HCT116 (cell line): ENCODE data around the gene GHRHR. TPM values are rescaled to one million over a fixed set of nuclear protein-coding genes. Genes with fewer than 3 reads are reported as not detected.

Experiments
- ATAC-seq: fragments of 200-7000 bp; cut with Tn5 transposase; 2 replicates; pipeline ENCODE4 v1.9.1; 2020; ENCODE audit warnings: mild to moderate bottlenecking, moderate library complexity
- BruUV-seq: library from RNA; stranded (reverse); fragments of 400-500 nt; replicated peaks from 2 replicates; lab custom pipeline; 2021; lab: Mats Ljungman, UMichigan
- CTCF ChIA-PET: fragments of 300-600 bp; sonication (Branson Sonifier 250); formaldehyde crosslinking; loops from one replicate; lab custom pipeline; 2021; ENCODE audit warnings: antibody characterized with exemption; lab: Charles Lee
- POLR2A ChIA-PET: fragments of 300-600, 350-600 bp; sonication (Branson Sonifier 250); formaldehyde crosslinking; loops from one replicate; lab custom pipeline; 2021; ENCODE audit warnings: antibody characterized with exemption; lab: Charles Lee
- RAD21 ChIA-PET, 2 experiments: fragments of 300-600 bp; sonication (Branson Sonifier 250); formaldehyde crosslinking; loops; one replicate each; lab custom pipeline; 2023; ENCODE audit warnings: low total read pairs in 2 of 2; ENCODE audit not compliant: uncharacterized antibody in 2 of 2, unreplicated experiment in 2 of 2, low non-redundant PET in 1 of 2; lab: Charles Lee
- DNase-seq: peaks from one replicate; pipeline ENCODE4 v3.0.0-alpha.2; 2010; ENCODE audit warnings: low read depth, low spot score
- H2AFZ ChIP-seq: fragments of 200-600 bp; shearing (Covaris generic), sonication (generic); 2 replicates; pipeline ENCODE4 v1.6.1; 2017; ENCODE audit warnings: low read depth, mixed run types, mixed read lengths, antibody characterized with exemption, low read length; ENCODE audit not compliant: poor library complexity, severe bottlenecking
- H3K27ac ChIP-seq: 2 replicates; pipeline ENCODE4 v1.5.1; 2012; ENCODE audit warnings: low read depth, low read length
- H3K27me3 ChIP-seq: fragments of 200-600 bp; sonication (generic); 2 replicates; pipeline ENCODE4 v1.6.1; 2016; ENCODE audit warnings: mixed run types, low read length, mixed read lengths; ENCODE audit not compliant: insufficient read depth
- H3K36me3 ChIP-seq, 2 experiments: fragments of 200-500 bp in 1 of 2; fragments of 200-600 bp in 1 of 2; sonication (Bioruptor generic) in 1 of 2; sonication (generic) in 1 of 2; 2 replicates each; pipeline versions ENCODE4 v1.5.1 to v1.6.1; 2014 to 2016; ENCODE audit warnings: low read length in 2 of 2, inconsistent platforms in 1 of 2, mixed read lengths in 1 of 2, mixed run types in 1 of 2; ENCODE audit not compliant: insufficient read depth in 2 of 2, control insufficient read depth in 1 of 2
- H3K4me1 ChIP-seq, 2 experiments: fragments of 200-600 bp in 1 of 2; sonication (generic) in 1 of 2; 2 replicates each; pipeline versions ENCODE4 v1.5.1 to v1.6.1; 2012 to 2017; ENCODE audit warnings: low read length in 2 of 2, inconsistent platforms in 1 of 2, mild to moderate bottlenecking in 1 of 2, mixed read lengths in 1 of 2, mixed run types in 1 of 2, moderate library complexity in 1 of 2; ENCODE audit not compliant: insufficient read depth in 2 of 2, control insufficient read depth in 1 of 2
- H3K4me2 ChIP-seq: fragments of 200-600 bp; sonication (generic); 2 replicates; pipeline ENCODE4 v1.6.1; 2017; ENCODE audit warnings: mixed run types, low read length, mixed read lengths
- H3K4me3 ChIP-seq, 2 experiments: fragments of 200-600 bp in 1 of 2; sonication (generic) in 1 of 2; replicated peaks in 1 of 2; 2 replicates each; pipeline ENCODE4 v1.5.1; 2011 to 2016; ENCODE audit warnings: low read length in 2 of 2, control low read depth in 1 of 2, low read depth in 1 of 2, mild to moderate bottlenecking in 1 of 2, mixed read lengths in 1 of 2, mixed run types in 1 of 2
- H3K79me2 ChIP-seq: fragments of 200-600 bp; sonication (generic); 2 replicates; pipeline ENCODE4 v1.6.1; 2017; ENCODE audit warnings: mild to moderate bottlenecking, mixed run types, low read length, moderate library complexity, mixed read lengths; ENCODE audit not compliant: insufficient read depth
- H3K9ac ChIP-seq: fragments of 200-600 bp; sonication (generic); 2 replicates; pipeline ENCODE4 v1.6.1; 2016; ENCODE audit warnings: low read length, mixed read lengths
- H3K9me2 ChIP-seq: fragments of 200-600 bp; sonication (generic), shearing (Covaris generic); 2 replicates; pipeline ENCODE4 v1.6.1; 2017; ENCODE audit warnings: mixed run types, mild to moderate bottlenecking, moderate library complexity; ENCODE audit not compliant: insufficient read depth
- H3K9me3 ChIP-seq, 2 experiments: fragments of 200-500 bp in 1 of 2; fragments of 200-600 bp in 1 of 2; sonication (Bioruptor generic) in 1 of 2; sonication (generic) in 1 of 2; 2 replicates each; pipeline ENCODE4 v1.6.1; 2014 to 2017; ENCODE audit warnings: low read length in 2 of 2, mixed read lengths in 2 of 2, inconsistent platforms in 1 of 2, low read depth in 1 of 2, mild to moderate bottlenecking in 1 of 2, mixed run types in 1 of 2, moderate library complexity in 1 of 2; ENCODE audit not compliant: control insufficient read depth in 1 of 2, insufficient read depth in 1 of 2
- H4K20me1 ChIP-seq: fragments of 200-600 bp; sonication (generic), shearing (Covaris generic); 2 replicates; pipeline ENCODE4 v1.6.1; 2017; ENCODE audit warnings: mixed run types, mild to moderate bottlenecking, moderate library complexity; ENCODE audit not compliant: insufficient read depth
- EZH2 ChIP-seq: fragments of 200-600 bp; sonication (generic); IDR thresholded peaks from 2 replicates; pipeline ENCODE4 v1.6.1; 2017; ENCODE audit warnings: antibody characterized with exemption, mixed run types
- EZH2phosphoT487 ChIP-seq: fragments of 200-600 bp; IDR thresholded peaks from 2 replicates; pipeline ENCODE4 v1.6.1; 2018; ENCODE audit warnings: antibody characterized with exemption, borderline replicate concordance
- SIN3A ChIP-seq: IDR thresholded peaks from 2 replicates; pipeline ENCODE4 v1.6.1; 2012; ENCODE audit warnings: low read depth
- SP1 ChIP-seq: IDR thresholded peaks from 2 replicates; pipeline ENCODE4 v1.6.1; 2012; ENCODE audit warnings: low read depth
- SRF ChIP-seq: IDR thresholded peaks from 2 replicates; pipeline ENCODE4 v1.6.1; 2012; ENCODE audit warnings: low read depth
- intact Hi-C: fragments of 100-400 bp; cut with micrococcal nuclease; formaldehyde crosslinking; loops from 2 replicates; pipeline ENCODE4 v1.10.0; 2022
- total RNA-seq: library from RNA; stranded (reverse); gene quantifications from one replicate; pipeline ENCODE4 v1.2.1, GENCODE V29; 2021; ENCODE audit not compliant: unreplicated experiment
- TF ChIP-seq, protein P1 (sequence below), 3 experiments: fragments of 200-600 bp in 1 of 3; sonication (generic) in 1 of 3; IDR thresholded peaks in 2 of 3; conservative IDR thresholded peaks in 1 of 3; 2 replicates each; pipeline ENCODE4 v1.5.1; 2012 to 2017; ENCODE audit warnings: low read depth in 2 of 3, low read length in 2 of 3, antibody characterized with exemption in 1 of 3, borderline replicate concordance in 1 of 3, control low read depth in 1 of 3, mild to moderate bottlenecking in 1 of 3, mixed read lengths in 1 of 3, mixed run types in 1 of 3, moderate library complexity in 1 of 3; ENCODE audit not compliant: insufficient read depth in 1 of 3
- TF ChIP-seq, protein P2 (sequence below): IDR thresholded peaks from 2 replicates; pipeline ENCODE4 v1.6.1; 2011; ENCODE audit warnings: mild to moderate bottlenecking, low read length, moderate library complexity; ENCODE audit not compliant: insufficient replicate concordance; ENCODE audit errors: extremely low read depth

GHRHR gene
- total RNA-seq, 1 experiment from 2014 or later: not detected

DNA sequence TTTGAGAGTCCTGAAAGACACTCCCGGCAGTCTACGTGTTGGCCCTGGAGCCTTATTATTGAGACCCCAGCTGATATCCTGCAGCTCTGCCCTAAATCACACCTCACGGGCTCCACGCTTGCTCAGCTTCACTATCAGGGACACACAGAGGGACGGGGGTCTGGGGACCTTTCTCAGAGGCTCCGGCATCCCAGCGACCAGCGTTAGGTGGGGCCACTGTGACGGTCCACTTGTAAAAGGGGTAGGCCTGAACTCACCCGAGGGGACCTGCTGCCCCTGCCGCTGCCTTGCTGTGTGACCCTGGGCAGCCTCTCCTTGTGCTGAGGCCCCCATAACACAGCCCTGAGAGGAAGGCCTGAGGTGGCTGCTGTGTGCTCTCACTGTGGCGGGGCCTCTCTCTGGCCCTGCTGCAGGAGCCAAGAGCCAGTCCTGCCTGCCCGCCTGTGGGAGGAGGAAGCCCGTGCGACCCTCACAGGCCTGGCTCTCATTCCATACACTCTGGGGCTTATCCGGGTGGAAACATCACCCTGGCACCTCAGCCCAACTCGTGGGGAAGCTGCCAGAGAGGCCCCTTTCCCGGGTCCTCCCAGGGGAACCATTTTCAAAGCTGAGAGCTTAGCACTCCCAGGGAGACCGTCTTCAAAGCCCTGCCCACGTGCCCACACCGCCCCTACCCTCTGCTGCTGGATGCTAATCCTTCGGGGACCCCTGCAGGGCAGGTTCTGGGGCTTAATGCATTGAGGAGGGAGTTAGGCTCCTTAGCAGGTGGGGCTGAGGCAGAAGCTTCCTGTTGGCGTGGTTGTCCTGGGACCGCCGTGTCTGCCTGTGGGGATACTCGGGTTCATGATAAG lies 30.4 kb upstream of the GHRHR start (continued):
- TF ChIP-seq, protein P1, sequence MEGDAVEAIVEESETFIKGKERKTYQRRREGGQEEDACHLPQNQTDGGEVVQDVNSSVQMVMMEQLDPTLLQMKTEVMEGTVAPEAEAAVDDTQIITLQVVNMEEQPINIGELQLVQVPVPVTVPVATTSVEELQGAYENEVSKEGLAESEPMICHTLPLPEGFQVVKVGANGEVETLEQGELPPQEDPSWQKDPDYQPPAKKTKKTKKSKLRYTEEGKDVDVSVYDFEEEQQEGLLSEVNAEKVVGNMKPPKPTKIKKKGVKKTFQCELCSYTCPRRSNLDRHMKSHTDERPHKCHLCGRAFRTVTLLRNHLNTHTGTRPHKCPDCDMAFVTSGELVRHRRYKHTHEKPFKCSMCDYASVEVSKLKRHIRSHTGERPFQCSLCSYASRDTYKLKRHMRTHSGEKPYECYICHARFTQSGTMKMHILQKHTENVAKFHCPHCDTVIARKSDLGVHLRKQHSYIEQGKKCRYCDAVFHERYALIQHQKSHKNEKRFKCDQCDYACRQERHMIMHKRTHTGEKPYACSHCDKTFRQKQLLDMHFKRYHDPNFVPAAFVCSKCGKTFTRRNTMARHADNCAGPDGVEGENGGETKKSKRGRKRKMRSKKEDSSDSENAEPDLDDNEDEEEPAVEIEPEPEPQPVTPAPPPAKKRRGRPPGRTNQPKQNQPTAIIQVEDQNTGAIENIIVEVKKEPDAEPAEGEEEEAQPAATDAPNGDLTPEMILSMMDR (IDR thresholded peaks at IDR 0.05 in 2 of 3, conservative IDR thresholded peaks at IDR 0.05 in 1 of 3; ENCODE audit: borderline replicate concordance in 1 of 3, insufficient read depth in 1 of 3, low read depth in 2 of 3, low read length in 2 of 3): no peak
- no peak for TF ChIP-seq SRF
- TF ChIP-seq EZH2: no peak
- no peak for TF ChIP-seq SIN3A
- no peak for TF ChIP-seq EZH2phosphoT487
- TF ChIP-seq, protein P2, sequence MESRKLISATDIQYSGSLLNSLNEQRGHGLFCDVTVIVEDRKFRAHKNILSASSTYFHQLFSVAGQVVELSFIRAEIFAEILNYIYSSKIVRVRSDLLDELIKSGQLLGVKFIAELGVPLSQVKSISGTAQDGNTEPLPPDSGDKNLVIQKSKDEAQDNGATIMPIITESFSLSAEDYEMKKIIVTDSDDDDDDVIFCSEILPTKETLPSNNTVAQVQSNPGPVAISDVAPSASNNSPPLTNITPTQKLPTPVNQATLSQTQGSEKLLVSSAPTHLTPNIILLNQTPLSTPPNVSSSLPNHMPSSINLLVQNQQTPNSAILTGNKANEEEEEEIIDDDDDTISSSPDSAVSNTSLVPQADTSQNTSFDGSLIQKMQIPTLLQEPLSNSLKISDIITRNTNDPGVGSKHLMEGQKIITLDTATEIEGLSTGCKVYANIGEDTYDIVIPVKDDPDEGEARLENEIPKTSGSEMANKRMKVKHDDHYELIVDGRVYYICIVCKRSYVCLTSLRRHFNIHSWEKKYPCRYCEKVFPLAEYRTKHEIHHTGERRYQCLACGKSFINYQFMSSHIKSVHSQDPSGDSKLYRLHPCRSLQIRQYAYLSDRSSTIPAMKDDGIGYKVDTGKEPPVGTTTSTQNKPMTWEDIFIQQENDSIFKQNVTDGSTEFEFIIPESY: no peak

DNA sequence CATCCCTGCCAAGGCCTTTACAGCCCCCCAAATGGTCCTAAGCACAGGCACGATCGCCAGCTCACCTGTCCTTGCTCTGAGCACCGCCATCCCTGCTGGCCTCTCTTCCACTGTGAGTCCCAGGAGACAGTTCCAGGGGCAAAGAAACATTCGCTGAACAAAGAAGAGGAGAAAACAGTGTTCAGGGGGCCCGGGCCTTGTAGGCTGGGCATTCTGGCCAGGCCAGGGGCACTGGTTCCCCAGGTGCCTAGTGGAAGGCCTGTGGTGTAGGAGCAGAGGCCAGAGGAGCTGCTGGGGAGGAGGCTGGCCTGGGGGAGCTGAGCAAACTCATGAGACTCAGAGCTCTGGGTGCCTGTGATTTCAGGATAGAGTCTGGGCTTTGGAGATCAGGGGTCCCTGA lies 29.5 kb upstream of the GHRHR start:
- no peak for ATAC-seq

More for the DNA sequence above, 29.5 kb upstream of the GHRHR start:
- H3K4me2 ChIP-seq: no peak overlapping the region
- no peak overlapping the region for H3K27ac ChIP-seq
- no peaks in the 10 kb centered on the region for H3K79me2 ChIP-seq
- H3K4me3 ChIP-seq: no peak overlapping the region
- H3K36me3 ChIP-seq: no peaks in the 10 kb centered on the region
- H3K27me3 ChIP-seq: no peaks in the 10 kb centered on the region
- RAD21 ChIA-PET: no interaction called here
- intact Hi-C loops: no loop called here
- no peak for DNase-seq
- no peaks in the 10 kb centered on the region for H3K9me2 ChIP-seq
- no peak overlapping the region for H2AFZ ChIP-seq
- H4K20me1 ChIP-seq: no peaks in the 10 kb centered on the region
- peaks cover 3 to 12% of the 10 kb centered on the region in 2 experiments; a peak in 2 of 4 replicates for H3K4me1 ChIP-seq
- H3K9me3 ChIP-seq: no peaks in the 10 kb centered on the region
- H3K9ac ChIP-seq: no peak overlapping the region
- no TSS peak for BruUV-seq
- POLR2A ChIA-PET: no interaction called here
- no peak for TF ChIP-seq SP1
- TF ChIP-seq, all 23 proteins: peak for 0
- CTCF ChIA-PET: no interaction called here
